Suprapubic skin (tissue), 4 donors: ENCODE results near the gene MRPS34. TPM values are rescaled to one million over a fixed set of nuclear protein-coding genes. Genes with fewer than 3 reads are reported as not detected.

Experiments used
- DNase-seq, 2 donors: peaks; one replicate each; pipeline ENCODE4 v3.0.0-alpha.2; 2019; ENCODE audit warnings: low spot score in 2 of 2
- H3K27ac ChIP-seq: fragments of 200-600 bp; sonication (generic); one replicate; pipeline ENCODE4 v1.5.1; 2019
- H3K27me3 ChIP-seq: fragments of 200-600 bp; sonication (generic); one replicate; pipeline ENCODE4 v1.5.1; 2019
- H3K36me3 ChIP-seq: fragments of 200-600 bp; sonication (generic); one replicate; pipeline ENCODE4 v1.5.1; 2019
- H3K4me1 ChIP-seq: fragments of 200-600 bp; sonication (generic); one replicate; pipeline ENCODE4 v1.5.1; 2019
- H3K4me3 ChIP-seq: fragments of 200-600 bp; sonication (generic); one replicate; pipeline ENCODE4 v1.5.1; 2019; ENCODE audit warnings: mild to moderate bottlenecking
- H3K9me3 ChIP-seq: fragments of 200-600 bp; sonication (generic); one replicate; pipeline ENCODE4 v1.5.1; 2019
- CTCF ChIP-seq, 2 donors: fragments of 200-600 bp in 1 of 2; fragments of 450-650 bp in 1 of 2; sonication (generic) in 1 of 2; IDR thresholded peaks; one replicate each; pipeline ENCODE4 v1.5.1; 2016 to 2019; ENCODE audit warnings: antibody characterized with exemption in 2 of 2, mild to moderate bottlenecking in 1 of 2, moderate library complexity in 1 of 2
- EP300 ChIP-seq: sonication (generic); formaldehyde crosslinking; IDR thresholded peaks from one replicate; pipeline ENCODE4 v1.6.1; 2017; ENCODE audit warnings: antibody characterized with exemption
- POLR2A ChIP-seq, 2 donors: fragments of 450-650 bp; IDR thresholded peaks; one replicate each; pipeline ENCODE4 v1.6.1; 2017; ENCODE audit warnings: antibody characterized with exemption in 2 of 2, mild to moderate bottlenecking in 2 of 2, moderate library complexity in 2 of 2
- POLR2AphosphoS5 ChIP-seq, 3 donors: sonication (generic); formaldehyde crosslinking; IDR thresholded peaks; one replicate each; pipeline ENCODE4 v1.6.1; 2017; ENCODE audit warnings: antibody characterized with exemption in 3 of 3
- WGBS: methylation state at CpG from one replicate; pipeline ENCODE4 v1.1.5; 2018; 5-methylcytosine and 5-hydroxymethylcytosine counted together
- total RNA-seq, 4 donors: library from RNA; depleted of rRNA; stranded (reverse); fragments of >200 nt; gene quantifications; one replicate each; pipeline ENCODE4 v1.1.0, GENCODE V29; 2016

The MRPS34 gene
- total RNA-seq, 4 donors from 2014 or later, result 46.8 to 74.3 (median 64.9) TPM

GRCh38 chr16:1749152-1750117 lies 23.5 kb downstream of the MRPS34 start:
- Histone ChIP-seq H3K4me3 (no peak overlapping the region), H3K4me1 (peaks cover 3% of the 10 kb centered on the region), H3K27ac (no peak overlapping the region), H3K36me3 (peaks cover 85% of the 10 kb centered on the region), H3K9me3 (no peaks in the 10 kb centered on the region), H3K27me3 (no peaks in the 10 kb centered on the region)
- DNase-seq, result no peak
- 91% methylated on average over 23 of the region's 29 CpGs for WGBS
- TF ChIP-seq POLR2AphosphoS5 (IDR thresholded peaks at IDR 0.05) (no peak), EP300 (no peak), POLR2A (IDR thresholded peaks at IDR 0.05) (no peak), CTCF (IDR thresholded peaks at IDR 0.05) (no peak)

- Histone ChIP-seq H3K4me1 (no peaks in the 10 kb centered on the region), H3K27me3 (no peaks in the 10 kb centered on the region), H3K27ac (no peak overlapping the region), H3K9me3 (no peaks in the 10 kb centered on the region), H3K36me3 (peaks cover 93% of the 10 kb centered on the region), H3K4me3 (no peak overlapping the region)
- no peak for TF ChIP-seq EP300
- TF ChIP-seq CTCF (IDR thresholded peaks at IDR 0.05), result no peak
- TF ChIP-seq POLR2AphosphoS5 (IDR thresholded peaks at IDR 0.05), result no peak
- TF ChIP-seq POLR2A (IDR thresholded peaks at IDR 0.05), result no peak
- 82% methylated on average over 8 of the region's 11 CpGs for WGBS
- DNase-seq, result no peak
Observed at GRCh38 chr16:1747934-1748333, 25.0 kb downstream of the MRPS34 start.

GRCh38 chr16:1746693-1747195 lies 26.2 kb downstream of the MRPS34 start:
- H3K27me3 ChIP-seq, result no peaks in the 10 kb centered on the region
- no peak for TF ChIP-seq POLR2AphosphoS5 (IDR thresholded peaks at IDR 0.05)
- H3K4me1 ChIP-seq, result no peaks in the 10 kb centered on the region
- H3K4me3 ChIP-seq, result no peak overlapping the region
- H3K27ac ChIP-seq, result no peak overlapping the region
- no peaks in the 10 kb centered on the region for H3K9me3 ChIP-seq
- peaks cover 87% of the 10 kb centered on the region for H3K36me3 ChIP-seq
- no peak for DNase-seq
- 88% methylated on average over 24 of the region's 31 CpGs for WGBS

- peaks cover 89% of the 10 kb centered on the region for H3K36me3 ChIP-seq
- no peaks in the 10 kb centered on the region for H3K27me3 ChIP-seq
- WGBS, result 89% methylated on average over 26 of the region's 29 CpGs
- no peak for TF ChIP-seq POLR2AphosphoS5 (IDR thresholded peaks at IDR 0.05)
- TF ChIP-seq CTCF (IDR thresholded peaks at IDR 0.05), result no peak
- no peak for TF ChIP-seq POLR2A (IDR thresholded peaks at IDR 0.05)
- no peak for TF ChIP-seq EP300
- no peak for DNase-seq
- H3K9me3 ChIP-seq, result no peaks in the 10 kb centered on the region
- H3K27ac ChIP-seq, result peak overlapping the region; percentile 36
- H3K4me1 ChIP-seq, result no peaks in the 10 kb centered on the region
- no peak overlapping the region for H3K4me3 ChIP-seq
Observed at GRCh38 chr16:1745900-1746692, 26.8 kb downstream of the MRPS34 start.

GRCh38 chr16:1745181-1745899 lies 27.6 kb downstream of the MRPS34 start:
- TF ChIP-seq EP300, result no peak
- Histone ChIP-seq H3K36me3 (peaks cover 89% of the 10 kb centered on the region), H3K27ac (peak overlapping the region; percentile 36), H3K4me1 (no peaks in the 10 kb centered on the region), H3K27me3 (no peaks in the 10 kb centered on the region), H3K9me3 (no peaks in the 10 kb centered on the region), H3K4me3 (no peak overlapping the region)
- DNase-seq, result no peak
- WGBS, result 91% methylated on average over 20 of the region's 25 CpGs
